ENCODE results near the gene SDHA. TPM values are rescaled to one million over a fixed set of nuclear protein-coding genes. Genes with fewer than 3 reads are reported as not detected.

Gene SDHA
- total and polyA plus RNA-seq, 2 of the 13 experiments (the other 11 are each of a cell fraction or from before 2014, with no cell fraction given): 185 to 240 TPM

DNA sequence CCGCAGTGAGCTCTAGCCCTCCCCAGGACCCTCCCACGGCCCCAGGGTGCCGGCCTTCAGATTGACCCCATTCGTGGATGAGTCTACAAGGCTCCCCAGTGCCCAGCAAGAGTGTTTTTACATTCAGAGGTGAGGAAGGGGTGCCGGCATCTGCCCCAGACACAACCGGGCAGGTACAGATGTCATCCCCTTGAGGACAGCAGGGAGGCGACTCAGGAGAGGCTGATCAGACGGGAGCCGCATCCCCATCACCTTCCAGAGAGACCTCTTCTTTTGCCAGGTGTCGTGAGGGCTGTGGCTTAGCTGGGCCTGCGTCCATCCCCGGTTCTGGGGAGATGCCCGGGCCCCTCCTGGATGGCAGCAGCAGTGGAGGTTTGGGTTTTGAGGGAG lies 31.1 kb upstream of the SDHA start:
- H3K9ac ChIP-seq (ENCODE audit: insufficient read depth, low read depth, low read length): no peak overlapping the region
- no peaks in the 10 kb centered on the region for H3K9me3 ChIP-seq (ENCODE audit: low read length)
- TF ChIP-seq, protein P1, sequence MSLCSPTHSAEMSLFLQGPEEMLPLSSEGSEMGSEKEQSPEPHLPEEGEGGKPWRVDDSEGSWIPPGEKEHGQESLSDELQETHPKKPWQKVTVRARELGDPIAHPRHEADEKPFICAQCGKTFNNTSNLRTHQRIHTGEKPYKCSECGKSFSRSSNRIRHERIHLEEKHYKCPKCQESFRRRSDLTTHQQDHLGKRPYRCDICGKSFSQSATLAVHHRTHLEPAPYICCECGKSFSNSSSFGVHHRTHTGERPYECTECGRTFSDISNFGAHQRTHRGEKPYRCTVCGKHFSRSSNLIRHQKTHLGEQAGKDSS (CRISPR knock-in tag; IDR thresholded peaks at IDR 0.05; ENCODE audit: borderline replicate concordance, low read depth): no peak
- no peak for TF ChIP-seq YY1 (IDR thresholded peaks at IDR 0.05; ENCODE audit: insufficient read depth, insufficient replicate concordance, low read depth, low read length)
- TF ChIP-seq, protein P2, sequence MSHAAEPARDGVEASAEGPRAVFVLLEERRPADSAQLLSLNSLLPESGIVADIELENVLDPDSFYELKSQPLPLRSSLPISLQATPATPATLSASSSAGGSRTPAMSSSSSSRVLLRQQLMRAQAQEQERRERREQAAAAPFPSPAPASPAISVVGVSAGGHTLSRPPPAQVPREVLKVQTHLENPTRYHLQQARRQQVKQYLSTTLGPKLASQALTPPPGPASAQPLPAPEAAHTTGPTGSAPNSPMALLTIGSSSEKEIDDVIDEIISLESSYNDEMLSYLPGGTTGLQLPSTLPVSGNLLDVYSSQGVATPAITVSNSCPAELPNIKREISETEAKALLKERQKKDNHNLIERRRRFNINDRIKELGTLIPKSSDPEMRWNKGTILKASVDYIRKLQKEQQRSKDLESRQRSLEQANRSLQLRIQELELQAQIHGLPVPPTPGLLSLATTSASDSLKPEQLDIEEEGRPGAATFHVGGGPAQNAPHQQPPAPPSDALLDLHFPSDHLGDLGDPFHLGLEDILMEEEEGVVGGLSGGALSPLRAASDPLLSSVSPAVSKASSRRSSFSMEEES (CRISPR knock-in tag; IDR thresholded peaks at IDR 0.05): no peak
- no peak for TF ChIP-seq NFE2L1 (CRISPR knock-in tag; IDR thresholded peaks at IDR 0.05; ENCODE audit: borderline replicate concordance)
- TF ChIP-seq IKZF1 (IDR thresholded peaks at IDR 0.05): no peak
- no peak for TF ChIP-seq ZNF589 (CRISPR knock-in tag; conservative IDR thresholded peaks at IDR 0.05)
- no peak for TF ChIP-seq TCF12 (IDR thresholded peaks at IDR 0.05)
- TF ChIP-seq TCF12 (CRISPR knock-in tag; IDR thresholded peaks at IDR 0.05): no peak
- TF ChIP-seq TP53 (CRISPR knock-in tag; conservative IDR thresholded peaks at IDR 0.05): no peak
- no peak for TF ChIP-seq BRCA1 (CRISPR knock-in tag; IDR thresholded peaks at IDR 0.05)
- no peak for TF ChIP-seq PHB2 (IDR thresholded peaks at IDR 0.05; ENCODE audit: partially characterized antibody)
- TF ChIP-seq ZBTB1 (CRISPR knock-in tag; IDR thresholded peaks at IDR 0.05; ENCODE audit: borderline replicate concordance): no peak
- TF ChIP-seq, protein P3, sequence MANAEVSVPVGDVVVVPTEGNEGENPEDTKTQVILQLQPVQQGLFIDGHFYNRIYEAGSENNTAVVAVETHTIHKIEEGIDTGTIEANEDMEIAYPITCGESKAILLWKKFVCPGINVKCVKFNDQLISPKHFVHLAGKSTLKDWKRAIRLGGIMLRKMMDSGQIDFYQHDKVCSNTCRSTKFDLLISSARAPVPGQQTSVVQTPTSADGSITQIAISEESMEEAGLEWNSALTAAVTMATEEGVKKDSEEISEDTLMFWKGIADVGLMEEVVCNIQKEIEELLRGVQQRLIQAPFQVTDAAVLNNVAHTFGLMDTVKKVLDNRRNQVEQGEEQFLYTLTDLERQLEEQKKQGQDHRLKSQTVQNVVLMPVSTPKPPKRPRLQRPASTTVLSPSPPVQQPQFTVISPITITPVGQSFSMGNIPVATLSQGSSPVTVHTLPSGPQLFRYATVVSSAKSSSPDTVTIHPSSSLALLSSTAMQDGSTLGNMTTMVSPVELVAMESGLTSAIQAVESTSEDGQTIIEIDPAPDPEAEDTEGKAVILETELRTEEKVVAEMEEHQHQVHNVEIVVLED (CRISPR knock-in tag; IDR thresholded peaks at IDR 0.05; ENCODE audit: borderline replicate concordance): no peak
- POLR2A ChIA-PET: interaction anchor here (2.1 kb wide), 1 partner anchor 84 kb away, joined by 8 read pairs; the partner anchor contains the start of gene PDCD6
- in situ Hi-C loops (cut with HindIII; ENCODE audit: extremely low pct_ligation_motif_present, low pct_unique_long_range_greater_than_20kb): no loop called here
- H3K4me3 ChIP-seq (replicated peaks in 1 of 3; ENCODE audit: insufficient read depth in 1 of 3, low read depth in 2 of 3, low read length in 3 of 3): no peak overlapping the region
- FAIRE-seq: no peak
- no peaks in the 10 kb centered on the region for H4K20me1 ChIP-seq (ENCODE audit: insufficient read depth, low read length)
- WGBS (ENCODE audit: low lambda C conversion rate): 50% methylated on average over 2 of the region's 13 CpGs
- H3K4me2 ChIP-seq (ENCODE audit: low read depth, low read length): no peak overlapping the region
- H2AFZ ChIP-seq (ENCODE audit: low read length): no peak overlapping the region
- no peaks in the 10 kb centered on the region for H3K79me2 ChIP-seq (ENCODE audit: insufficient read depth, low read length)
- intact Hi-C loops (cut with micrococcal nuclease; ENCODE audit: unreplicated experiment): no loop called here
- no TSS peak for BruUV-seq (replicated peaks)
- no peak for ATAC-seq
- no peak for DNase-seq (ENCODE audit: low spot score)
- peaks cover 23% of the 10 kb centered on the region for H3K4me1 ChIP-seq (ENCODE audit: insufficient read depth, low read length)
- no peaks in the 10 kb centered on the region for H3K36me3 ChIP-seq (replicated peaks in 1 of 2; ENCODE audit: control insufficient read depth in 1 of 2, insufficient read depth in 2 of 2, low read length in 2 of 2)
- CTCF ChIA-PET (ENCODE audit: low intra/inter-chr PET ratio, low total read pairs): no interaction called here
- no peak overlapping the region for H3K27ac ChIP-seq (ENCODE audit: extremely low read length, insufficient read depth, low read length)
- peaks cover 0 to 26% of the 10 kb centered on the region in 2 experiments; a peak in 3 of 5 replicates for H3K27me3 ChIP-seq (ENCODE audit: control insufficient read depth in 1 of 2, insufficient read depth in 2 of 2, low read length in 2 of 2)
